ENCODE data around the gene RASSF8.

Gene RASSF8

DNA sequence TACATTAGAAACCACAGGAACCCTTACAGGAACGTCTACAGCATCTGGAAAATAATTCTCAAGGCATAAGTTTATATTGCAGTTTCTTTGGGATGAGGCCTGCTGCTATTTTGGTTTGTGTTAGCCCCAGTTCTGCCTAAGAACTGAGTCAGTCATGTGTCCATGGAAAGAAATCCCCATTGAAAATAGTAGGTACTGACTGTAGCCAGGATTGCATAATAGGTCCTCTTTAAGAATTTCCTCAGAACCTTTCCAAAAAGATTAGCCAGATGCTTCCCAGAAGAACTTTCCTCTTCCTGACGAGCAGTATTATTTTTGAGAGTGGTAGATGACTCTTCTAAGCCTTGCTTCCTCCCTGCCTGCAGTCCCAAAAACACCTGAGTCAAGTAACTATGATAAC, 52.6 kb downstream of the RASSF8 start:
- TF ChIP-seq YY1 (IDR thresholded peaks at IDR 0.05; ENCODE audit: insufficient read depth, insufficient read length) (no peak), ZNF274 (IDR thresholded peaks at IDR 0.05; ENCODE audit: low read depth, low read length) (no peak), SUZ12 (IDR thresholded peaks at IDR 0.05; ENCODE audit: extremely low read depth, insufficient read depth, insufficient read length) (no peak)
- H3K4me1 ChIP-seq (ENCODE audit: insufficient read depth, insufficient read length) = no peaks in the 10 kb centered on the region
- peaks cover 2% of the 10 kb centered on the region for H3K36me3 ChIP-seq (ENCODE audit: insufficient read depth, insufficient read length, low read length)
- no peak for DNase-seq (ENCODE audit: low read depth, low spot score)
- no peaks in the 10 kb centered on the region for H3K9me3 ChIP-seq (ENCODE audit: insufficient read depth, low read length)
- H3K9ac ChIP-seq (ENCODE audit: insufficient read length, low read depth) = no peak overlapping the region
- no peak overlapping the region for H3K4me3 ChIP-seq (ENCODE audit: insufficient read length, low read depth)
- no peaks in the 10 kb centered on the region for H3K27me3 ChIP-seq (ENCODE audit: insufficient read depth, insufficient read length)

GRCh38 chr12:26014085-26014484, 55.6 kb downstream of the RASSF8 start:
- no peak for DNase-seq (ENCODE audit: low read depth, low spot score)
- no peak for TF ChIP-seq SUZ12 (IDR thresholded peaks at IDR 0.05; ENCODE audit: extremely low read depth, insufficient read depth, insufficient read length)
- no peak for TF ChIP-seq ZNF274 (IDR thresholded peaks at IDR 0.05; ENCODE audit: low read depth, low read length)
- TF ChIP-seq YY1 (IDR thresholded peaks at IDR 0.05; ENCODE audit: insufficient read depth, insufficient read length) = no peak
- Histone ChIP-seq H3K36me3 (ENCODE audit: insufficient read depth, insufficient read length, low read length) (peaks cover 2% of the 10 kb centered on the region), H3K9me3 (ENCODE audit: insufficient read depth, low read length) (no peaks in the 10 kb centered on the region), H3K9ac (ENCODE audit: insufficient read length, low read depth) (no peak overlapping the region), H3K27me3 (ENCODE audit: insufficient read depth, insufficient read length) (no peaks in the 10 kb centered on the region), H3K4me3 (ENCODE audit: insufficient read length, low read depth) (no peak overlapping the region), H3K4me1 (ENCODE audit: insufficient read depth, insufficient read length) (no peaks in the 10 kb centered on the region)

- Histone ChIP-seq H3K9me3 (ENCODE audit: insufficient read depth, low read length) (no peaks in the 10 kb centered on the region), H3K27me3 (ENCODE audit: insufficient read depth, insufficient read length) (no peaks in the 10 kb centered on the region), H3K36me3 (ENCODE audit: insufficient read depth, insufficient read length, low read length) (peaks cover 1% of the 10 kb centered on the region), H3K4me3 (ENCODE audit: insufficient read length, low read depth) (no peak overlapping the region), H3K4me1 (ENCODE audit: insufficient read depth, insufficient read length) (no peaks in the 10 kb centered on the region), H3K9ac (ENCODE audit: insufficient read length, low read depth) (no peak overlapping the region)
- DNase-seq (ENCODE audit: low read depth, low spot score) = no peak
- no peak for TF ChIP-seq YY1 (IDR thresholded peaks at IDR 0.05; ENCODE audit: insufficient read depth, insufficient read length)
- TF ChIP-seq SUZ12 (IDR thresholded peaks at IDR 0.05; ENCODE audit: extremely low read depth, insufficient read depth, insufficient read length) = no peak
- no peak for TF ChIP-seq ZNF274 (IDR thresholded peaks at IDR 0.05; ENCODE audit: low read depth, low read length)
Measured at GRCh38 chr12:26016516-26016915, 58.0 kb downstream of the RASSF8 start.

DNA sequence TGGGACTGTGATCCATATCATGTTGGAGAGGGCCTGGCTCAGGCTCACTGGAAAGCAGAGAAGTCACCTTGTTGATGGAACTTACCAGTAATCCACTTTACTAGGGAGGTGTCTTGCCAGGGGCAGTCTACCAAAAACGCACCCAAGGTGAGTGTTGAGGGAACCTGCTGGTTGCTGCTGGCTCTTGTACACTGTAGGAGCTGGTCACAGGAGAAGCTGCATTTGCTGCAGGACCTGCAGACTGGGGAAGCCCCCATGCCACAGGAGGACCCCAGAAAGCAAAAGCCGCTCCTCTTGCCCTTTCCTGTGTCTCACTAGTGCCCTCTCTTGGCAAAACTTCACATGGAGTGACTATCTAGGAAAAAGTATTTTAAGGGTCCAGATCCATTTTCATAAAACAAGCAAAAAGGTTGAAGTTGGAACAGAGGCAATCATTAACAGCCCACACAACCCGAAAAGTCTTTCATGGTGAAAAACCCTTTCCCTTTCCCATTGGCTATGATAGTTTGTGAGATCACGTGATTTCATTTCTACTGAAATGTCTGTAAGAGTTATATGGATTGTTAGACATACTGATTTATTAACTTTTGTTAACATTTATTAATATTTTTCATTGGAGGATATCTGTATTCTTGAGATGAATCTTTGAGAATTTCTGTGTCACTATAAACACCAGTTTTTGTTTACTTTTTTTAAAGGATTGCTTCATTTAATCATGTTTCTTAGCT, 59.2 kb downstream of the RASSF8 start:
- Histone ChIP-seq H3K36me3 (ENCODE audit: insufficient read depth, insufficient read length, low read length) (no peaks in the 10 kb centered on the region), H3K4me3 (ENCODE audit: insufficient read length, low read depth) (no peak overlapping the region), H3K9me3 (ENCODE audit: insufficient read depth, low read length) (no peaks in the 10 kb centered on the region), H3K27me3 (ENCODE audit: insufficient read depth, insufficient read length) (no peaks in the 10 kb centered on the region), H3K9ac (ENCODE audit: insufficient read length, low read depth) (no peak overlapping the region), H3K4me1 (ENCODE audit: insufficient read depth, insufficient read length) (no peaks in the 10 kb centered on the region)
- TF ChIP-seq SUZ12 (IDR thresholded peaks at IDR 0.05; ENCODE audit: extremely low read depth, insufficient read depth, insufficient read length) = no peak
- DNase-seq (ENCODE audit: low read depth, low spot score) = peak; percentile 79

- H3K9ac ChIP-seq (ENCODE audit: insufficient read length, low read depth) = no peak overlapping the region
- H3K9me3 ChIP-seq (ENCODE audit: insufficient read depth, low read length) = no peaks in the 10 kb centered on the region
- no peak overlapping the region for H3K4me3 ChIP-seq (ENCODE audit: insufficient read length, low read depth)
- H3K4me1 ChIP-seq (ENCODE audit: insufficient read depth, insufficient read length) = no peaks in the 10 kb centered on the region
- DNase-seq (ENCODE audit: low read depth, low spot score) = no peak
- TF ChIP-seq ZNF274 (IDR thresholded peaks at IDR 0.05; ENCODE audit: low read depth, low read length) (no peak), YY1 (IDR thresholded peaks at IDR 0.05; ENCODE audit: insufficient read depth, insufficient read length) (no peak), SUZ12 (IDR thresholded peaks at IDR 0.05; ENCODE audit: extremely low read depth, insufficient read depth, insufficient read length) (no peak)
- no peaks in the 10 kb centered on the region for H3K36me3 ChIP-seq (ENCODE audit: insufficient read depth, insufficient read length, low read length)
- H3K27me3 ChIP-seq (ENCODE audit: insufficient read depth, insufficient read length) = no peaks in the 10 kb centered on the region
Measured at GRCh38 chr12:26018926-26019325, 60.4 kb downstream of the RASSF8 start.

DNA sequence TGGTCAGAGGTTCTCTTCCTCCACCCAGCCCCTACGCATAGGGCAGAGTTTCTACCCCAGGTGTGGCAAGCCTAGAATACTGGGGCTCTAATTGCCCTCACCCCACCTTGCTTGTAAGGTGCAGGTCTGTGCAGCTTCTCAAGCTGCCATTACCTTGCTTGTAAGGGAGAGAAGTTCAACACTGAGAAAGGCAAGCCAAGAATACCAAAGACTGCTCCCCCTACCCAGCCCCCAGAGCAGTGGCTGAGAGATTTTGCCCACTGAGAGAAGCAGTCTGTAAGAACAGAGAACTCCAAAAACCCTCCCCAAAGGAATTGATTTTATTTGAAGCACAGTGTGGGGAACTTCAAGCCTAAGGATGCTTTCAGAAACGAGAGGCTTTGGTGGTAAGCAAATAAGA, 63.1 kb downstream of the RASSF8 start:
- Histone ChIP-seq H3K4me1 (ENCODE audit: insufficient read depth, insufficient read length) (no peaks in the 10 kb centered on the region), H3K4me3 (ENCODE audit: insufficient read length, low read depth) (no peak overlapping the region), H3K27me3 (ENCODE audit: insufficient read depth, insufficient read length) (no peaks in the 10 kb centered on the region), H3K9ac (ENCODE audit: insufficient read length, low read depth) (no peak overlapping the region), H3K36me3 (ENCODE audit: insufficient read depth, insufficient read length, low read length) (no peaks in the 10 kb centered on the region), H3K9me3 (ENCODE audit: insufficient read depth, low read length) (0 out of 2 replicates have a peak, but pooled peaks cover 4% of the 10 kb centered on the region)
- DNase-seq (ENCODE audit: low read depth, low spot score) = no peak
- TF ChIP-seq SUZ12 (IDR thresholded peaks at IDR 0.05; ENCODE audit: extremely low read depth, insufficient read depth, insufficient read length) (no peak), YY1 (IDR thresholded peaks at IDR 0.05; ENCODE audit: insufficient read depth, insufficient read length) (no peak), ZNF274 (IDR thresholded peaks at IDR 0.05; ENCODE audit: low read depth, low read length) (no peak)

GRCh38 chr12:26022043-26022442, 63.6 kb downstream of the RASSF8 start:
- H3K27me3 ChIP-seq (ENCODE audit: insufficient read depth, insufficient read length) = no peaks in the 10 kb centered on the region
- no peaks in the 10 kb centered on the region for H3K4me1 ChIP-seq (ENCODE audit: insufficient read depth, insufficient read length)
- H3K4me3 ChIP-seq (ENCODE audit: insufficient read length, low read depth) = no peak overlapping the region
- H3K9me3 ChIP-seq (ENCODE audit: insufficient read depth, low read length) = 0 out of 2 replicates have a peak, but pooled peaks cover 4% of the 10 kb centered on the region
- TF ChIP-seq SUZ12 (IDR thresholded peaks at IDR 0.05; ENCODE audit: extremely low read depth, insufficient read depth, insufficient read length) (no peak), YY1 (IDR thresholded peaks at IDR 0.05; ENCODE audit: insufficient read depth, insufficient read length) (no peak), ZNF274 (IDR thresholded peaks at IDR 0.05; ENCODE audit: low read depth, low read length) (no peak)
- DNase-seq (ENCODE audit: low read depth, low spot score) = no peak
- no peaks in the 10 kb centered on the region for H3K36me3 ChIP-seq (ENCODE audit: insufficient read depth, insufficient read length, low read length)
- no peak overlapping the region for H3K9ac ChIP-seq (ENCODE audit: insufficient read length, low read depth)

Data from NT2/D1 (cell line).